ENCODE results near the gene LTB4R. TPM values are rescaled to one million over a fixed set of nuclear protein-coding genes. Genes with fewer than 3 reads are reported as not detected.

LTB4R gene
- total and polyA plus RNA-seq, 9 of the 15 experiments (the other 6 are each of a cell fraction or from before 2014, with no cell fraction given) = 0.38 to 10.5 (median 2.8) TPM

DNA sequence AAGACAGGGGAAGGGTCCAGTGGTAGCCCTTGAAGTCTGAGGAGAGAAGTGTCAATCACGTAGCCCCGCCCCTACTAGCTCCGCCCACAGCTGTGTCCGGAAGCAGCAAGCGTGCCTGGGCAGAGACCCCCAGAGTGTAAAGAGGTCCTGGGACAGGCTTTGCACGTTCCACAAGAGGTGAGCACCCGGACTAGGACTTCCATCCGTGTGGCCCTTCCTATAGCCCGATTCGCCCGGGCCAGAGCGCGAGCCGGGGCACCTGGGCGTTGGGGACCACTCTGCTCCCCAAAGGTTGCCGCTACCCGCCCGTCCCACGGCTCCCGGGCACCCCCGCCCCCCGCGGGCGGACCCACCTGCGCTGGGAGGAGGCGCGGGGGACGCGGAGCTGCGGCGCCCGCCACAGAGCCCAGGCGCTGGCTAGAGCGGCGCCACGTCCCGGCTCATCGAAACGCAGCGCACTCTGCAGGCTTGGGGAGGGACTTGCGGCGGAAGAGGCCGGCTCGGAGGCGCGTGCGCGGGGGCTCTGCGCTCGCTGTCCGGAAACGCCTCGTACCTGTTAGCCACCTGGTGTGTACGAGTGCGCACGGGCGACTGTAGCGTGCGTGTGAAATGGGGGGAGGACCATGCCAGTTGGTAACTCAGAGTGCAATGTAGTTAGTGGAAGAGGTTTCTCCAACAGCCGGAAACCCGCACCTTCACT, 40.0 kb upstream of the LTB4R start, which contains the start of gene RABGGTA (continued):
- no peak for TF ChIP-seq ZNF551 (CRISPR knock-in tag; IDR thresholded peaks at IDR 0.05)
- no peak for TF ChIP-seq SRF (CRISPR knock-in tag; IDR thresholded peaks at IDR 0.05)
- TF ChIP-seq, protein P1, sequence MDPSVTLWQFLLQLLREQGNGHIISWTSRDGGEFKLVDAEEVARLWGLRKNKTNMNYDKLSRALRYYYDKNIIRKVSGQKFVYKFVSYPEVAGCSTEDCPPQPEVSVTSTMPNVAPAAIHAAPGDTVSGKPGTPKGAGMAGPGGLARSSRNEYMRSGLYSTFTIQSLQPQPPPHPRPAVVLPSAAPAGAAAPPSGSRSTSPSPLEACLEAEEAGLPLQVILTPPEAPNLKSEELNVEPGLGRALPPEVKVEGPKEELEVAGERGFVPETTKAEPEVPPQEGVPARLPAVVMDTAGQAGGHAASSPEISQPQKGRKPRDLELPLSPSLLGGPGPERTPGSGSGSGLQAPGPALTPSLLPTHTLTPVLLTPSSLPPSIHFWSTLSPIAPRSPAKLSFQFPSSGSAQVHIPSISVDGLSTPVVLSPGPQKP (CRISPR knock-in tag; IDR thresholded peaks at IDR 0.05) = no peak
- TF ChIP-seq HLTF (IDR thresholded peaks at IDR 0.05) = no peak
- no peak for TF ChIP-seq CC2D1A (IDR thresholded peaks at IDR 0.05)
- TF ChIP-seq NFIC (IDR thresholded peaks at IDR 0.05) = no peak
- TF ChIP-seq ZZZ3 (IDR thresholded peaks at IDR 0.05) = no peak
- TF ChIP-seq, protein P2, sequence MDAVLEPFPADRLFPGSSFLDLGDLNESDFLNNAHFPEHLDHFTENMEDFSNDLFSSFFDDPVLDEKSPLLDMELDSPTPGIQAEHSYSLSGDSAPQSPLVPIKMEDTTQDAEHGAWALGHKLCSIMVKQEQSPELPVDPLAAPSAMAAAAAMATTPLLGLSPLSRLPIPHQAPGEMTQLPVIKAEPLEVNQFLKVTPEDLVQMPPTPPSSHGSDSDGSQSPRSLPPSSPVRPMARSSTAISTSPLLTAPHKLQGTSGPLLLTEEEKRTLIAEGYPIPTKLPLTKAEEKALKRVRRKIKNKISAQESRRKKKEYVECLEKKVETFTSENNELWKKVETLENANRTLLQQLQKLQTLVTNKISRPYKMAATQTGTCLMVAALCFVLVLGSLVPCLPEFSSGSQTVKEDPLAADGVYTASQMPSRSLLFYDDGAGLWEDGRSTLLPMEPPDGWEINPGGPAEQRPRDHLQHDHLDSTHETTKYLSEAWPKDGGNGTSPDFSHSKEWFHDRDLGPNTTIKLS (IDR thresholded peaks at IDR 0.05; ENCODE audit: borderline replicate concordance, low read depth) = peak; percentile 94
- TF ChIP-seq CCAR2 (IDR thresholded peaks at IDR 0.05; ENCODE audit: low read depth, low read length) = no peak
- TF ChIP-seq MCM2 (IDR thresholded peaks at IDR 0.05; ENCODE audit: low read depth) = no peak
- peak; percentile 94 for TF ChIP-seq POLR2G (IDR thresholded peaks at IDR 0.05; ENCODE audit: low read depth, low read length)
- peak; percentile 52; the same call in 1 of the 2 replicates for TF ChIP-seq ZFX (CRISPR knock-in tag; IDR thresholded peaks at IDR 0.05)
- no peak for TF ChIP-seq COPS2 (conservative IDR thresholded peaks at IDR 0.05)
- no peak; the same call in 1 of the 2 replicates for TF ChIP-seq AFF4 (CRISPR knock-in tag; IDR thresholded peaks at IDR 0.05)
- no peak for TF ChIP-seq ZNF75A (CRISPR knock-in tag; IDR thresholded peaks at IDR 0.05)
- TF ChIP-seq GTF2E2 (tag; IDR thresholded peaks at IDR 0.05) = no peak
- no peak for TF ChIP-seq NR2C1 (IDR thresholded peaks at IDR 0.05)
- TF ChIP-seq NR2C1 (tag; IDR thresholded peaks at IDR 0.05) = no peak
- TF ChIP-seq, protein P3, sequence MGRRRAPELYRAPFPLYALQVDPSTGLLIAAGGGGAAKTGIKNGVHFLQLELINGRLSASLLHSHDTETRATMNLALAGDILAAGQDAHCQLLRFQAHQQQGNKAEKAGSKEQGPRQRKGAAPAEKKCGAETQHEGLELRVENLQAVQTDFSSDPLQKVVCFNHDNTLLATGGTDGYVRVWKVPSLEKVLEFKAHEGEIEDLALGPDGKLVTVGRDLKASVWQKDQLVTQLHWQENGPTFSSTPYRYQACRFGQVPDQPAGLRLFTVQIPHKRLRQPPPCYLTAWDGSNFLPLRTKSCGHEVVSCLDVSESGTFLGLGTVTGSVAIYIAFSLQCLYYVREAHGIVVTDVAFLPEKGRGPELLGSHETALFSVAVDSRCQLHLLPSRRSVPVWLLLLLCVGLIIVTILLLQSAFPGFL (CRISPR knock-in tag; IDR thresholded peaks at IDR 0.05) = no peak
- TF ChIP-seq TARDBP (IDR thresholded peaks at IDR 0.05) = peak; percentile 45; the same call in 1 of the 2 replicates
- TF ChIP-seq NCOR1 (IDR thresholded peaks at IDR 0.05) = 0 out of 2 replicates have a peak, but pooled peaks have one; percentile 31
- TF ChIP-seq ATF7 (IDR thresholded peaks at IDR 0.05) = peak; percentile 77
- TF ChIP-seq SMAD4 (CRISPR knock-in tag; conservative IDR thresholded peaks at IDR 0.05) = peak; percentile 85
- TF ChIP-seq KHSRP (IDR thresholded peaks at IDR 0.05) = no peak

All from K562 (cell line).